Breast epithelium (tissue), 4 donors: ENCODE measurements around the gene RTN3. TPM values are rescaled to one million over a fixed set of nuclear protein-coding genes. Genes with fewer than 3 reads are reported as not detected.
A peak's percentile ranks its signal among the peaks of the same experiment; 100 is the strongest.

ENCODE experiments used
- DNase-seq, 2 donors: peaks; one replicate each; pipeline ENCODE4 v3.0.0-alpha.2; 2019; ENCODE audit warnings: low spot score in 2 of 2
- H3K27ac ChIP-seq, 2 donors: fragments of 200-600 bp; sonication (generic) in 1 of 2; one replicate each; pipeline ENCODE4 v1.5.1; 2016 to 2019; ENCODE audit warnings: mild to moderate bottlenecking in 1 of 2
- H3K27me3 ChIP-seq, 2 donors: fragments of 200-600 bp; sonication (generic) in 1 of 2; one replicate each; pipeline versions ENCODE4 v1.5.1 to v1.6.0; 2017 to 2019; ENCODE audit warnings: control low read depth in 1 of 2, mild to moderate bottlenecking in 1 of 2
- H3K36me3 ChIP-seq: fragments of 200-600 bp; one replicate; pipeline ENCODE4 v1.5.1; 2019
- H3K4me1 ChIP-seq, 2 donors: fragments of 200-600 bp; sonication (generic); one replicate each; pipeline ENCODE4 v1.5.1; 2016 to 2019; ENCODE audit warnings: control low read depth in 1 of 2
- H3K4me3 ChIP-seq, 3 donors: fragments of 200-600 bp; sonication (generic); 1 replicate in 2 of 3; 2 replicates in 1 of 3; pipeline ENCODE4 v1.5.1; 2016 to 2019; ENCODE audit warnings: mild to moderate bottlenecking in 3 of 3, moderate library complexity in 2 of 3
- H3K9me3 ChIP-seq, 2 donors: fragments of 200-600 bp; sonication (generic) in 1 of 2; one replicate each; pipeline ENCODE4 v1.5.1; 2016 to 2019; ENCODE audit warnings: control low read depth in 1 of 2
- CTCF ChIP-seq, 3 donors: fragments of 450-650 bp; IDR thresholded peaks; one replicate each; pipeline ENCODE4 v1.5.1; 2016 to 2017; ENCODE audit warnings: antibody characterized with exemption in 3 of 3, mild to moderate bottlenecking in 3 of 3, moderate library complexity in 3 of 3
- POLR2A ChIP-seq: fragments of 450-650 bp; IDR thresholded peaks from one replicate; pipeline ENCODE4 v1.6.1; 2016; ENCODE audit warnings: antibody characterized with exemption, mild to moderate bottlenecking, moderate library complexity
- POLR2AphosphoS5 ChIP-seq, 3 donors: sonication (generic); formaldehyde crosslinking; IDR thresholded peaks; one replicate each; pipeline ENCODE4 v1.6.1; 2017; ENCODE audit warnings: antibody characterized with exemption in 3 of 3
- intact Hi-C: fragments of 100-400 bp; cut with DNase I; formaldehyde crosslinking; loops from one replicate; pipeline ENCODE4 v1.15.1; 2023; ENCODE audit warnings: low total_unique reads
- total RNA-seq, 3 donors: library from RNA; depleted of rRNA; stranded (reverse); fragments of >200 nt; gene quantifications; one replicate each; pipeline ENCODE4 v1.1.0, GENCODE V29; 2016

RTN3 gene
- total RNA-seq, 3 donors from 2014 or later = 115 to 199 (median 162) TPM

GRCh38 chr11:63804259-63804658 is 123.0 kb downstream of the RTN3 start:
- no peaks in the 10 kb centered on the region for H3K36me3 ChIP-seq
- H3K4me3 ChIP-seq = no peak overlapping the region
- no peaks in the 10 kb centered on the region for H3K9me3 ChIP-seq
- intact Hi-C loops = no loop called here
- peak in 1 of 2 donors; percentile 44 for DNase-seq
- no peaks in the 10 kb centered on the region for H3K27me3 ChIP-seq
- TF ChIP-seq POLR2AphosphoS5 (IDR thresholded peaks at IDR 0.05) (peak in 1 of 3 donors; percentile 36), CTCF (IDR thresholded peaks at IDR 0.05) (no peak), POLR2A (no peak)
- H3K4me1 ChIP-seq = no peaks in the 10 kb centered on the region
- H3K27ac ChIP-seq = peak overlapping the region; percentile 26 to 56

- no peak for TF ChIP-seq POLR2A
- TF ChIP-seq POLR2AphosphoS5 (IDR thresholded peaks at IDR 0.05) = no peak
- TF ChIP-seq CTCF (IDR thresholded peaks at IDR 0.05) = no peak
- Histone ChIP-seq H3K4me3 (no peak overlapping the region), H3K27me3 (no peaks in the 10 kb centered on the region), H3K9me3 (no peaks in the 10 kb centered on the region), H3K36me3 (no peaks in the 10 kb centered on the region), H3K4me1 (no peaks in the 10 kb centered on the region), H3K27ac (peak overlapping the region; percentile 22 to 56)
- no peak for DNase-seq
- intact Hi-C loops = no loop called here
Measured at GRCh38 chr11:63805844-63806415, 124.6 kb downstream of the RTN3 start.

Other genes with a start within 250 kb of the RTN3 start
- 10 to 100 TPM in 2 of 3 donors, 1 to 10 TPM in 1; 9.8 to 61.9 (median 11.9) TPM for gene PLAAT5, start 190.3 kb upstream of the RTN3 start, total RNA-seq
- gene LGALS12, start 175.4 kb upstream of the RTN3 start, total RNA-seq = 10 to 100 TPM in 2 of 3 donors, 1 to 10 TPM in 1; 6.6 to 82.6 (median 11.9) TPM
- gene PLAAT4, start 144.7 kb upstream of the RTN3 start, total RNA-seq = 10 to 100 TPM; 13.9 to 100.0 (median 95.3) TPM
- gene PLAAT2, start 118.1 kb upstream of the RTN3 start, total RNA-seq = 1 to 10 TPM; 1.1 to 2.6 (median 2.0) TPM
- 100 to 1,000 TPM; 128 to 527 (median 204) TPM for gene PLAAT3, start 67.1 kb upstream of the RTN3 start, total RNA-seq
- gene ATL3, start 10.1 kb upstream of the RTN3 start, total RNA-seq = 100 to 1,000 TPM in 1 of 3 donors, 10 to 100 TPM in 2; 75.2 to 165 (median 77.3) TPM
- gene ZFTA, start 87.3 kb downstream of the RTN3 start, total RNA-seq = 10 to 100 TPM in 1 of 3 donors, 1 to 10 TPM in 2; 8.8 to 12.5 (median 9.7) TPM
- gene SPINDOC, start 132.0 kb downstream of the RTN3 start, total RNA-seq = 10 to 100 TPM in 2 of 3 donors, 1 to 10 TPM in 1; 4.8 to 13.8 (median 12.1) TPM
- gene MARK2, start 157.6 kb downstream of the RTN3 start, total RNA-seq = 10 to 100 TPM; 12.6 to 34.0 (median 22.3) TPM
- gene RCOR2, start 235.7 kb downstream of the RTN3 start, total RNA-seq = under 1 TPM; 0.16 to 0.33 (median 0.29) TPM